Activated naive CD8-positive, alpha-beta T cell treated with anti-CD3 and anti-CD28 coated beads, Interleukin-2, amount 10 ng/mL, durations not matched to agents 7 days and 5 days (primary cell): ENCODE results near the gene TRAPPC2L. TPM values are rescaled to one million over a fixed set of nuclear protein-coding genes. Genes with fewer than 3 reads are reported as not detected.

ENCODE experiments used
- ATAC-seq: fragments of 150-1000 bp; cut with Tn5 transposase; one replicate; pipeline ENCODE4 v1.10.0; 2021; ENCODE audit warnings: low read depth, moderate library complexity
- POLR2A ChIA-PET: fragments of 350-600 bp; sonication (Branson Sonifier 250); formaldehyde crosslinking; loops from one replicate; lab custom pipeline; 2021; ENCODE audit warnings: antibody characterized with exemption; lab: Charles Lee
- DNase-seq: peaks from one replicate; pipeline ENCODE4 v3.0.0; 2021
- H3K27ac Mint-ChIP-seq: one replicate; pipeline ENCODE4 v1.8.0; 2022; ENCODE audit warnings: mild to moderate bottlenecking, mixed read lengths
- H3K27me3 Mint-ChIP-seq: one replicate; pipeline ENCODE4 v1.8.0; 2022; ENCODE audit warnings: mild to moderate bottlenecking, moderate library complexity, mixed read lengths
- H3K36me3 Mint-ChIP-seq: one replicate; pipeline ENCODE4 v1.8.0; 2021; ENCODE audit warnings: mild to moderate bottlenecking, mixed read lengths
- H3K4me1 Mint-ChIP-seq: one replicate; pipeline ENCODE4 v1.8.0; 2021; ENCODE audit warnings: mixed read lengths
- H3K4me3 Mint-ChIP-seq: one replicate; pipeline ENCODE4 v1.8.0; 2022; ENCODE audit warnings: mild to moderate bottlenecking, moderate library complexity, mixed read lengths
- H3K9me3 Mint-ChIP-seq: one replicate; pipeline ENCODE4 v1.8.0; 2021; ENCODE audit warnings: mixed read lengths
- total RNA-seq, 2 experiments: library from RNA; stranded (reverse); gene quantifications; one replicate each; pipeline ENCODE4 v1.2.3, GENCODE V29; 2021

TRAPPC2L gene
- total RNA-seq, 2 experiments from 2014 or later, result 47.4 to 50.9 TPM

DNA sequence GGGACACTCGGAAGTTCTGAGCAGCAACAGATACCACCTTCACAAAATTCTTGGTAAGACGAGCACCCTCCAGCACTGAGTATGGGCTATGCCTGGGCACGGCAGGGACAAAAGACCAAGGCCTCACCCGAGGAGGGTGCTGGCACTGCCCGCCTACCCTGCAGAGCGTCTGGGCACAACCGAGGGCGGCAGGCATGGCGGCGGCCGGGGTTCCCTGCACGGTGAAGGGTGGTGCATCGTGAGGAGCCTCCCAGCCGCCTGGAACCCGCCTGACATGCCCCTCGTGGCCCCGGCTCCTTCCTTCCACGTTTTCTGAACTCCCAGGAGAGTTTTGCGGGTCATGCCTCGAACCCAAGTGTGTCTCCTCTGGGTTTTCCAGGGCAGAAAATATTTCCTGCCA, 19.1 kb upstream of the TRAPPC2L start:
- H3K27me3 Mint-ChIP-seq, result no peaks in the 10 kb centered on the region
- POLR2A ChIA-PET, result no interaction called here
- no peaks in the 10 kb centered on the region for H3K9me3 Mint-ChIP-seq
- no peaks in the 10 kb centered on the region for H3K36me3 Mint-ChIP-seq
- ATAC-seq, result no peak
- H3K27ac Mint-ChIP-seq, result no peak overlapping the region
- DNase-seq, result no peak
- no peak overlapping the region for H3K4me3 Mint-ChIP-seq
- no peaks in the 10 kb centered on the region for H3K4me1 Mint-ChIP-seq

GRCh38 chr16:88838566-88838965, 18.4 kb upstream of the TRAPPC2L start:
- H3K4me3 Mint-ChIP-seq, result no peak overlapping the region
- ATAC-seq, result no peak
- no peak overlapping the region for H3K27ac Mint-ChIP-seq

GRCh38 chr16:88839026-88839529, 17.8 kb upstream of the TRAPPC2L start:
- POLR2A ChIA-PET, result no interaction called here
- DNase-seq (no peak), ATAC-seq (no peak)
- H3K36me3 Mint-ChIP-seq, result no peaks in the 10 kb centered on the region
- no peaks in the 10 kb centered on the region for H3K27me3 Mint-ChIP-seq
- H3K27ac Mint-ChIP-seq, result no peak overlapping the region
- H3K4me1 Mint-ChIP-seq, result no peaks in the 10 kb centered on the region
- H3K9me3 Mint-ChIP-seq, result no peaks in the 10 kb centered on the region
- no peak overlapping the region for H3K4me3 Mint-ChIP-seq

More at GRCh38 chr16:88838566-88838965, 18.4 kb upstream of the TRAPPC2L start:
- DNase-seq, result no peak
- no peaks in the 10 kb centered on the region for H3K36me3 Mint-ChIP-seq
- H3K9me3 Mint-ChIP-seq, result no peaks in the 10 kb centered on the region
- H3K27me3 Mint-ChIP-seq, result no peaks in the 10 kb centered on the region
- no peaks in the 10 kb centered on the region for H3K4me1 Mint-ChIP-seq
- POLR2A ChIA-PET, result no interaction called here

GRCh38 chr16:88839745-88840599, 17.0 kb upstream of the TRAPPC2L start:
- no peak overlapping the region for H3K27ac Mint-ChIP-seq
- no peaks in the 10 kb centered on the region for H3K36me3 Mint-ChIP-seq
- H3K4me1 Mint-ChIP-seq, result no peaks in the 10 kb centered on the region
- no peaks in the 10 kb centered on the region for H3K27me3 Mint-ChIP-seq
- POLR2A ChIA-PET, result no interaction called here
- DNase-seq (no peak), ATAC-seq (no peak)
- no peak overlapping the region for H3K4me3 Mint-ChIP-seq
- no peaks in the 10 kb centered on the region for H3K9me3 Mint-ChIP-seq

DNA sequence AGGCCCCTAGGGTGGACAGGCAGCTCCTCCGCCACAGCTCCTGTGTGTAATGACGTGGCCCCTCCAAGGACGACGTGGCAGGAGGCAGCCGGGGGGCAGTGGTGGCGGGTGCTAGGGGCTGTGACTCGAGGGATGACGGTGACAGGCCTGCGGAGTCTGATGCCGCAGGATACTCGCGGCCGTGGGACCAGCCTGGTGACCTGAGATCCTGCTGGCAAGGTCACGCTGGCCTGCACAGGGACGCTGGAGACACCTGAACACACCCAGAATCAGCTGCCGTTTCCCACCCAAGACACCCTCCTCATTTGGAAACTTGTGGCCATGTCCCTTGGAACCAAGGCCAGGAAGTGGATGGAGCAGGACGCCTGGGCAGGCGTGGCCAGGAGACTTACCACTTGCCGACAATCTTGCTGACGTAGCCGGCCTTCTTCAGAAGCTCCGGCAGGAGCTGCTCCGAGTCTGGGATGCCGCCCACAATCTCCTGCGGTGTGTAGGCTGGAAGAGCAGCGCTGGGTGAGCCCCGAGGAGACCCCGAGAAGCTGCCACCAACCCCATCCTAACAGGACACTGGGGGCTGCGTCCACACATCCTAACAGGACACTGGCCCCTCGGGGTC, 16.2 kb upstream of the TRAPPC2L start:
- DNase-seq (no peak), ATAC-seq (no peak)
- H3K4me1 Mint-ChIP-seq, result no peaks in the 10 kb centered on the region
- H3K27ac Mint-ChIP-seq, result no peak overlapping the region
- no peaks in the 10 kb centered on the region for H3K27me3 Mint-ChIP-seq
- H3K36me3 Mint-ChIP-seq, result no peaks in the 10 kb centered on the region
- no peak overlapping the region for H3K4me3 Mint-ChIP-seq
- H3K9me3 Mint-ChIP-seq, result no peaks in the 10 kb centered on the region
- POLR2A ChIA-PET, result no interaction called here

- POLR2A ChIA-PET, result no interaction called here
- H3K9me3 Mint-ChIP-seq, result no peaks in the 10 kb centered on the region
- no peaks in the 10 kb centered on the region for H3K27me3 Mint-ChIP-seq
- H3K4me1 Mint-ChIP-seq, result no peaks in the 10 kb centered on the region
- H3K36me3 Mint-ChIP-seq, result no peaks in the 10 kb centered on the region
- DNase-seq (no peak), ATAC-seq (no peak)
- H3K4me3 Mint-ChIP-seq, result no peak overlapping the region
- H3K27ac Mint-ChIP-seq, result no peak overlapping the region
Observed at GRCh38 chr16:88841521-88842307, 15.2 kb upstream of the TRAPPC2L start.

DNA sequence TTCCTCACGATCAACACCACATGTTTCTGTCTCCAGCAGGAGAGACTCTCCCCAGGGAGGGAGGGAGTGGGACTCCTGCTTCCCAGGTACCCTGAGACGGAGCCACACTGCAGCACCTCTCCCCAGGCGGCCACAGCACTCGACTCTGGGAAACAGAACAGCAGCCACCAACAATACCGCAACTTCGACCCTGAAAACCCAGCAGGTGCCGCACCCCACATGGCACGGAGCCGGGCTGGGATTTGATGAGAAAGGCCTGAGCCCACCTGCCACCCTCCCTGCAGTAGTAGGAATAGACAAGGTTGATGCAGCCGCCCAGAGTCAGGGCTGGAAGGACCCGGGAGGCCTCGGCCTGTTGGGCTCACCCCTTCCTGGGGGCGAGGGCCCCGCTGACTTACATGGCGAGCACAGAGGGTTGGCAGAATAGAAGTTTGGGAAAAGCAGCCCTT, 14.6 kb upstream of the TRAPPC2L start:
- H3K36me3 Mint-ChIP-seq, result no peaks in the 10 kb centered on the region
- H3K27ac Mint-ChIP-seq, result no peak overlapping the region
- no peak overlapping the region for H3K4me3 Mint-ChIP-seq
- no peak for ATAC-seq
- DNase-seq, result no peak
- no peaks in the 10 kb centered on the region for H3K9me3 Mint-ChIP-seq
- H3K27me3 Mint-ChIP-seq, result no peaks in the 10 kb centered on the region
- POLR2A ChIA-PET, result no interaction called here
- H3K4me1 Mint-ChIP-seq, result no peaks in the 10 kb centered on the region

DNA sequence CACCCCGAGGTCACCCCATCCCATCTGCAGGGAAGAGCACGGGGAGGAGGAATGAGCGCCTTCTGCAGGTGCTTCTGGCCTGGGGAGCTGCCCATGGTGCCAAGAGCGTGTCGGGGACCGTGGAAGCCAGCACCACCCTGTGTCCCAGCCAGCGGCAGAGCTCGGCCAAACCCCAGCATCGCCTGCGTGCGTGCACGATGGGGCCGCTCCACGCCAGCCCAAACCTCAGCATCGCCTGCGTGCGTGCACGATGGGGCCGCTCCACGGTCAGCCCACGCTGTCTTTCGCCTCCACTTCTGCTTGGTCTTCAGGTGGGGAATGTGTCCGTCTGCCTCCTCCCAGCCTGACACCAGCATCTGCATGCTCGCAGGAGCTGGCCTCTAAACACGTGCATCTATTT, 14.1 kb upstream of the TRAPPC2L start:
- Mint-ChIP-seq H3K27me3 (no peaks in the 10 kb centered on the region), H3K4me1 (no peaks in the 10 kb centered on the region), H3K9me3 (no peaks in the 10 kb centered on the region), H3K36me3 (no peaks in the 10 kb centered on the region), H3K27ac (no peak overlapping the region), H3K4me3 (no peak overlapping the region)
- ATAC-seq (no peak), DNase-seq (no peak)
- POLR2A ChIA-PET, result interaction anchor here (0.6 kb wide), 1 partner anchor 101 kb away, joined by 5 read pairs; no protein-coding TSS in a partner anchor

- ATAC-seq (no peak), DNase-seq (no peak)
Observed at GRCh38 chr16:88843256-88843655, 13.7 kb upstream of the TRAPPC2L start.

DNA sequence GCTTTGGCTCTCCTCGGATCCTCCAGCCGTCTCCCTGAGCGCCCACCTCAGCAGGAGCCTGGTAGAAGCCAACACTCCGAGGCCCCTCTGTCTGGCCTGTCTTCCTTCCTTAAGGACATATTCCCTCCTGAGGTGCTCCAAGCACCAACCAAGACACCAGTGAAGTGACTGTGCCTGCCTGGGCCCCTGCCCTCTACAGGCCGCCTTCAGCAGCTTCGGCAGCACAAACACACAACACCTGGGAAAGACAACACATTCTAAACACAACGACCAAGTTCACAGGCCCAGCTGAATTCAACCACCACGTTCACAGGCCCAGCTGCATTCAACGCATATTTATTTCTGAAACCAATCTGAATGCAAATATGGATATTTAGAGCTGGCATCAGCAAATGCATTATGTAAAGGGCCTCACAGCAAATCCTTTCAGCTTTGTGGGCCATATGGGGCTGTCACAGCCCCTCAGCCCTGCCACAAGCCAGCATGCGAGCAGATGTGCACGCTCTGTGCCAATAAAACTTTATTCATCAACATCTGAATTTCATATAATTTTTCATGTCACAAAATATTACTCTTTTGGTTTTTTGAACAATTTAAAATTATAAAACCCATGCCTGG, 12.4 kb upstream of the TRAPPC2L start:
- no peak for DNase-seq
- no peaks in the 10 kb centered on the region for H3K36me3 Mint-ChIP-seq
- H3K4me3 Mint-ChIP-seq, result no peak overlapping the region
- H3K9me3 Mint-ChIP-seq, result no peaks in the 10 kb centered on the region
- H3K27ac Mint-ChIP-seq, result no peak overlapping the region
- no peak for ATAC-seq
- POLR2A ChIA-PET, result no interaction called here
- no peaks in the 10 kb centered on the region for H3K4me1 Mint-ChIP-seq
- no peaks in the 10 kb centered on the region for H3K27me3 Mint-ChIP-seq

More at GRCh38 chr16:88843256-88843655, 13.7 kb upstream of the TRAPPC2L start:
- no peak overlapping the region for H3K4me3 Mint-ChIP-seq
- no peak overlapping the region for H3K27ac Mint-ChIP-seq
- H3K4me1 Mint-ChIP-seq, result no peaks in the 10 kb centered on the region
- no peaks in the 10 kb centered on the region for H3K9me3 Mint-ChIP-seq
- POLR2A ChIA-PET, result interaction anchor here (0.6 kb wide), 1 partner anchor 101 kb away, joined by 5 read pairs; no protein-coding TSS in a partner anchor
- H3K27me3 Mint-ChIP-seq, result no peaks in the 10 kb centered on the region
- H3K36me3 Mint-ChIP-seq, result no peaks in the 10 kb centered on the region

DNA sequence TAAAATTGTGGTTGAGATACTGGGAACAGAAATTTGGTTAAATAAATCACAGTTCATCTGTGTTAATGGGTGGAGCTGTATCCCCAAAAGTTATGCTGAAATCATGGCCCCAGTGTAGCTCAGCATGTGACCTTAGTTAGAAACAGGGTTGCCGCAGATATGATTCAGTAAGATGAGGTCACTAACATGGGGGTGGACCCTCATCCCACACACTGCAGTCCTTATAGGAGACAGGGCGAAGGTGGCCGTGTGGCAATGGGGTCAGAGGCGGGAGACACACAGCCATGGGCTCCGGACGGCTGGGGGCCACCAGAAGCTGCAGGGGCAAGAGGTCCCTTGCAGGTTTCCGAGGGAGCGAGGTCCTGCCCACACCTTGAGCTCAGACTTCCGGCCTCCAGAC, 10.8 kb upstream of the TRAPPC2L start:
- DNase-seq (no peak), ATAC-seq (no peak)
- Mint-ChIP-seq H3K4me3 (no peak overlapping the region), H3K4me1 (no peaks in the 10 kb centered on the region), H3K9me3 (no peaks in the 10 kb centered on the region), H3K36me3 (no peaks in the 10 kb centered on the region), H3K27ac (no peak overlapping the region), H3K27me3 (no peaks in the 10 kb centered on the region)
- POLR2A ChIA-PET, result interaction anchor here (0.7 kb wide), 1 partner anchor 18 kb away, joined by 3 read pairs; no protein-coding TSS in a partner anchor

- no peaks in the 10 kb centered on the region for H3K36me3 Mint-ChIP-seq
- no peaks in the 10 kb centered on the region for H3K27me3 Mint-ChIP-seq
- DNase-seq, result no peak
- POLR2A ChIA-PET, result no interaction called here
- no peak overlapping the region for H3K4me3 Mint-ChIP-seq
- H3K27ac Mint-ChIP-seq, result no peak overlapping the region
- no peak for ATAC-seq
- no peaks in the 10 kb centered on the region for H3K4me1 Mint-ChIP-seq
- H3K9me3 Mint-ChIP-seq, result no peaks in the 10 kb centered on the region
Observed at GRCh38 chr16:88847654-88848053, 9.3 kb upstream of the TRAPPC2L start.

- Mint-ChIP-seq H3K4me3 (no peak overlapping the region), H3K27me3 (no peaks in the 10 kb centered on the region), H3K27ac (no peak overlapping the region), H3K4me1 (no peaks in the 10 kb centered on the region), H3K9me3 (no peaks in the 10 kb centered on the region), H3K36me3 (no peaks in the 10 kb centered on the region)
- ATAC-seq, result no peak
- DNase-seq, result no peak
- POLR2A ChIA-PET, result no interaction called here
Observed at GRCh38 chr16:88848557-88848956, 8.4 kb upstream of the TRAPPC2L start.
